SKM-1 treated with dmso at 0.1 percent for 144 hours (cell line): ENCODE data around the gene MS4A14.
"Not testable (repeated sequence)": the region's sequence is repeated elsewhere in the genome, so short reads cannot be mapped to it uniquely, and the experiment has no call there.

ENCODE experiments used
- DNase-seq: peaks from one replicate; lab custom pipeline; 2025; ENCODE audit not compliant: unreplicated experiment; lab: John Stamatoyannopoulos, UW

Gene MS4A14, protein sequence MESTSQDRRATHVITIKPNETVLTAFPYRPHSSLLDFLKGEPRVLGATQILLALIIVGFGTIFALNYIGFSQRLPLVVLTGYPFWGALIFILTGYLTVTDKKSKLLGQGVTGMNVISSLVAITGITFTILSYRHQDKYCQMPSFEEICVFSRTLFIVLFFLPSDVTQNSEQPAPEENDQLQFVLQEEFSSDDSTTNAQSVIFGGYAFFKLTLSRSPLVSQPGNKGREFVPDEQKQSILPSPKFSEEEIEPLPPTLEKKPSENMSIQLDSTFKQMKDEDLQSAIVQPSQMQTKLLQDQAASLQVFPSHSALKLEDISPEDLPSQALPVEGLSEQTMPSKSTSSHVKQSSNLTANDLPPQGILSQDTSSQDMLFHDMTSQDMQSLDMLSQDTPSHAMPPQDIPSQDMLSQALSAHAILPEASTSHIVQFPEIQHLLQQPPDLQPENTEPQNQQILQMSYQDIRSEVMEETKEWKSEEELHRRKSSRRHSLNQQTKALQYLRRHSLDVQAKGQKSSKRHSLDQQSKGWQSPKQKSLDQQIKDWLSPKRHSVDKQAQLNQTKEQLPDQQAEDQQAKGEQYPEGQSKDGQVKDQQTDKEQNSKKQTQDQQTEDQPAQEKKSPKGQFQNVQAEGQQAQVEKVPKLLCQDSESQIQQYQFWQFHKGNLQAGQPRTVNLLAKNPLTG

GRCh38 chr11:60396382-60396781, at the start of gene MS4A14:
Gene MS4A14 (plus strand): TSS chr11:60396459. CDS start chr11:60396579, 120 bp downstream.
- DNase-seq: no peak

DNA sequence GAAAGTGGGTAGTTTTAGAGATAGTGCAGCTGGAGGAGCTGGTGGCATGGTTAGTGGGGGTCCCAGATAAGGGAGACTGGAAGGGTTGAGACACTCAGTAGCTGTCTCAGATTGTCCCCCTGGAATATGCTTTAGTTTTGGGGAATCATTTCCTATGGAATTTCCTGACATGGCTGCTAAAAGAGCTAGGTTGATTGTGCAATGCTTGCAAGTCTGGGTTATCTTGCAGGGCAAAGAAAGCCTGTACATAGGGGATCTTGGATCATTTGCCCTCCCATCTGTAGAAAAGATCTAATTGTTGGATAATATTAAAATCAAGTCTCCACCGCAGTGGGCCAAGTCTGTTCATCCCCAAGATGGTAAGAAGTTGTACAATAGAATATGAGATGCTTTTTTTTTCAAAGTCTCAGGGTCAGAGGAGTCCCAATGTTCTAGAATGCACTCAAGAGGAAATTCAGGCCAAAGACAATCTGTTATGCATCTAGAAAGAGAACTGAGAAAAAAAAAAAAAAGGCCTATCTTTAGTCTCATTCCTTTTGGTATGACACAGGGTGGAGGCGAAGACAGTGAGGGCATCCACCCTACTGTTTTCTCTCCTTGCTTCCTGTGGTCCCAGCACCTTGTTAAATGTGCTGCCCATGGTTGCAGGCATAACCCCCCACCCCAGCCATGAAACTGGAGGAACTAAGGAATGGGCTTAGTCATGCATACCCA, 49.0 kb upstream of the MS4A14 start:
- no peak for DNase-seq

DNA sequence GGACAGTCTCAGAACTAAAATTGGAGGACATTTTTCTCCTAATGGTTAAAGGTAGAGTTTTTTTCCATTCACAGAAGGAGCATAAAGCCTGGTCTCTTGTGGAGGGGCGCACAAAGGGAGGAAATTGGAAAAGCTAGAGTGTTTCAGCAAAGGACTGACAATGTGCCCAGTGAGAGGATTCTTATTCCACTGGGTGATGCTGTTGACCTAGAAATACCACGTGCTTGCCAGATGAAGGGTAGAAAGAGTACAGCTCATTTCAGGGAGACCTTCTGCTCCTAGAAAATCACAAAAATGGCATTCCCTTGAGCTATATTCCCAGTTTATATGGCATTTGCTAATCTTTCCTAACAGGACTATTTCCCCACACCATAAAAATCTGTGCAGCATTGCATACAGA, 48.1 kb upstream of the MS4A14 start:
- no peak for DNase-seq

GRCh38 chr11:60349990-60350389, 46.3 kb upstream of the MS4A14 start:
- DNase-seq: no peak

- DNase-seq: no peak
Measured at GRCh38 chr11:60357771-60358170, 38.5 kb upstream of the MS4A14 start.

DNA sequence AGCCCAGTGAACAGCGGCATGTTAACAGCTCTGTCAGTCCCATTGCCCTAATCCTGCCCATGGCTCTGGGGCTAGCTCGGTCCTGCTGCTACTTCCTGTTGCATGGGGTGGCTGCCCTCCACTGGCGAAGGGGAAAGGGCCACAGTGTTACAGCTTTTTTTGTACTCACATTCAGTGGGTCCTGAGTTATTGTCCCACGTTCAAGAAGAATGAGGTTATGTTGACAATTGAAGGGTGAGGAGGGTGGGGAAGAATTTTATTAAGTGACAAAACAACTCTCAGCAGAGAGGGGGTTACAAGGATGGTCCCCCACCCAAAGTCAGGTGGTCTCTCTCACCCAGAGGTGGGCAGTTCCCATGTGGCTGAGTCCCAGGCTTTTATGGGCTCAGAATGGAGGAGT, 35.6 kb upstream of the MS4A14 start:
- DNase-seq: no peak

- no peak for DNase-seq
Measured at GRCh38 chr11:60362241-60362640, 34.0 kb upstream of the MS4A14 start.

GRCh38 chr11:60363542-60364470, 32.5 kb upstream of the MS4A14 start:
- DNase-seq: peak; percentile 69

DNA sequence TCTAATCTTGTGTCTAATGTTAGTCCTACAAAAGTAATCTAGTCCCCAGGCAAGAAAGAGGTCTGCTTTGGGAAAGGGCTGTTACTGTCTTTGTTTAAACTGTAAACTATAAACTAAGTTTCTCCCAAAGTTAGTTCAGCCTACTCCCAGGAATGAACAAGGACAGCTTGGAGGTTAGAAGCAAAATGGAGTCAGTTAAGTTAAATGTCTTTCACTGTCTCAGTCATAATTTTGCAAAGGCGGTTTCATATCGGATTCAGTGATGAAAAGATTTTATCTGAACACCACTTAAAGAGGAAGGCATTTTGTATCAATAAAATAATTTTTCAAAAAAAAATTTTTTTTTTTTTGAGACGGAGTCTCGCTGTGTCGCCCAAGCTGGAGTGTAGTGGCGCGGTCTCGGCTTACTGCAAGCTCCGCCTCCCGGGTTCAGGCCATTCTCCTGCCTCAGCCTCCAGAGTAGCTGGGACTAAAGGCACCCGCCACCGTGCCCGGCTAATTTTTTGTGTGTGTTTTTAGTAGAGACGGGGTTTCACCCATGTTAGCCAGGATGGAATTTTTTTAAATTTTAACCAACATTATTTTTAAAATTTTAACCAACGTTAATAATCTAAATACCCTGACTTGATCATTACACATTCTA, 29.9 kb upstream of the MS4A14 start:
- DNase-seq: not testable (repeated sequence)

GRCh38 chr11:60367009-60367408, 29.2 kb upstream of the MS4A14 start:
- no peak for DNase-seq

GRCh38 chr11:60367896-60368295, 28.4 kb upstream of the MS4A14 start:
- DNase-seq: no peak

DNA sequence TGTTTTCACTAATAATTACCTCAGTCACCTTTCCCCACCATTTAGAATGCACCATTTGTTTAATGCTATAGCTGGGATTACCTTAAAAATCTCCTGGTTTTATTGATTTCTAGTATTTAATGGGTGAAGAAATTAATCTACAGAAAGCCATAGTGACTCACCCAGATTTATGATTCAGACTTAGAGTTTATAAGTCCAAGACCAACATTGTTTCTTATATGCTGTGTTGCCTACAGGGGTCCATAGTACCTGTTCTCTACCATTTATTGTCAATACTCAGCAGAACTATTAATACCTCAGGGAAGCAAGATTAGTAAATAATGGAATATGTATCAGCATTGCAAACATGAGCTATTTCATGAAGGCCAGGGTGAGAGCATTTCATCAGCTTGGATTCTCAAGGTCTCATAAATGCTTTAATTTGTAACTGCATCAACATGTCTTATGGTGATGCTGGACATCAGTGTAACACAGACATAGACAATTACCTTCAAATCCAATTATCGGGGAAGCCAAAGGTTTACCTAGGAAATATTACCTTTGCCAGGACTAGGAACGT, 25.9 kb upstream of the MS4A14 start:
- DNase-seq: no peak

DNA sequence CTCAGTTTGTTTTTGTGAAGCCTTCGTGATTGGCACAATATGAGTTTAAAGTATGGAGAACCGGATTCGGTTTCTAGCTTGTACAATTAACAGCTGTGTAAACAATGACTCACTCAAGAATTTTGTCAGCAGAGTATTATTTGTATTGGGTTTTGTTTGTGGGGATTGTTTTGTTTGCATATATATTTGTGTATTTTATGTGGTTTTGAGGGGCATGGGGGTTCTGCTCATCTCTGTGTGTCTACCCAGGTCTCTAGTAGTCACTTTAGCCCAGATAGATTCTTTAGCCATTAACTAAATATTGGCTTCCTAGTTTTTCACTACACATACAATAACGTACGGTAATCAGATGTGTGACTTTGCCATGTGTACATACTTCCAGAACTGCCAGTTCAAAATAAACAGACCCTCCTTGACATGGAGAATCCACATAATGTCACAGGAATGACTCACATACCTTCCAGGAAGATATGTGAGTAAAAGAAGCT, 25.4 kb upstream of the MS4A14 start:
- DNase-seq: no peak

DNA sequence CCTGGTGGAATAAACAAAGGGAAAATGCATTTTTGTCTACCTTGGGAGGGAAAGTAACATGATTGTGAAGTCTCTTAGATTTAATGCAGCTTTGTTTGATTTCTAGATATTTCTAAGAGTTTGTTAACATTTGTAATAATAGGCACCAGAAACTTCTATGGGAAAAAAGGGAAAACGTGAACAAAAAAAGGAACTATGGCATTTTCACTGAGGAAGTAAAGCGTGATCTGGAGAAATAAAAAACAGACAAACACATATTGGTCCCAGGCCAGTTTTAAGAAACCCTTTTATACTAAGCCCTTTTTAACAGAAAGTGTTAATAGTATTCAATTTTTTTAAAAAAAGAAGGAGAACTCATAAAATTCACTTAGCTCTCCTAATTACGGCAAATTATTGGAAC, 24.9 kb upstream of the MS4A14 start:
- DNase-seq: no peak

GRCh38 chr11:60371854-60372253, 24.4 kb upstream of the MS4A14 start:
- no peak for DNase-seq

- no peak for DNase-seq
Measured at GRCh38 chr11:60372767-60373166, 23.5 kb upstream of the MS4A14 start.

- DNase-seq: no peak
Measured at GRCh38 chr11:60375316-60375715, 20.9 kb upstream of the MS4A14 start.

DNA sequence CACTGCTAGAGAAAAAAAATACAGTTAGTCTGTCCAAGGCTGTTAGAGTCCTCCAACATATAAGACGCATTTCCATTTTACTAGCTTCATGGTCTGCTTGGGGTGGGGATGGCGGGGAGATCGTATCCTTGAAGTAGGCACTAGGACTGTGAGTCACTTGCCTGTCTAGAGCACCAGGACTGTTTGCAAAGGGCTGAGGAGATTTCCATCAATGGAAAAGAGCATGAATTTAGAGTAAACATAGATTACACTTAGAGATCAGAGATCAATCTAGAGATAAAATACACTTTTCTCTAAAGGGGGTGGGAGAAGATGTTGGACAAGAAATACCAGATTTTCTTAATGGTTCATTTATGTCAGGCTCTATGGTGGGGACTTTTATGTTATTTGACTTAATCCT, 19.7 kb upstream of the MS4A14 start:
- DNase-seq: no peak

DNA sequence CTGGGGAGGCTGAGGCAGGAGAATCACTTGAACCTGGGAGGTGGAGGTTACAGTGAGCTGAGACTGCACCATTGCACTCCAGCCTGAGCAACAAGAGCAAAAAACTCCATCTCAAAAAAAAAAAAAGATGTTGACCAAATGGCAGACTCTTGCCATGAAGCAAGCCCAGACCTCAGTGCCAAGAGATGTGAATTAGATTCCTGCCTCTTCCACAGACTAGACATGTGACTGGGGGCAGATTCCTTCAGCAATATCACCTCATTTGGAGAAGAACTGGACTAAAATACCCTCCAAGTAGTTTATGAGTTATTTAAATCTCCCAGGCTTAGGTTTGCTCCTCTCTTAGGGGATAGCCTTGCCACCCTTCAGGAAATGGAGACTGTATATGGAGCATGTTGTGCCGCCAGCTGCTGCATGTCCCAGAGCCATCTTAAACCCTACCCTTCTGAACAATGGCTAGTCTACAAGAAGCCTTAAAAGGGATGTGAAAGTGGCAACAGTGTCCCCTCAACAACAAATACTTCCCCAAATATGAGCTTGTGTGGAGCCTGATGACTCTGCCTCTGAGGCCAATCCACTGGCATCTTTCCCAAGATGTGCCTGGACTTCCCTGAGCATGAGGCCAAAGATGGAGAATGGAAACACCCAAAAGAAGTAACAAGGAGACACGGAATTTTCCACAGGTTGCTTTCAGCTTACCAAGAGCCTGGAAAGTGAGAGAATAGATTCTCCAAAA, 18.7 kb upstream of the MS4A14 start:
- peak; percentile 41 for DNase-seq
